Ovary (tissue), 9 donors: ENCODE measurements around the gene ST6GAL1. TPM values are rescaled to one million over a fixed set of nuclear protein-coding genes. Genes with fewer than 3 reads are reported as not detected.

Experiments
- DNase-seq, 5 donors: peaks; one replicate each; pipeline ENCODE4 v3.0.0-alpha.2; 2019 to 2020
- H3K27ac ChIP-seq, 2 donors: fragments of 200-600 bp; one replicate each; pipeline versions ENCODE4 v1.5.1 to v1.8.0; 2019 to 2022
- H3K27me3 ChIP-seq: fragments of 200-600 bp; one replicate; pipeline ENCODE4 v1.8.0; 2022
- H3K36me3 ChIP-seq: fragments of 200-600 bp; sonication (generic); one replicate; pipeline ENCODE4 v1.5.1; 2019
- H3K4me1 ChIP-seq: one replicate; pipeline ENCODE4 v1.8.1; 2013; ENCODE audit warnings: mild to moderate bottlenecking, moderate library complexity; ENCODE audit not compliant: insufficient read depth
- H3K4me3 ChIP-seq: fragments of 200-600 bp; sonication (generic); one replicate; pipeline ENCODE4 v1.5.1; 2017
- H3K9me3 ChIP-seq, 2 donors: fragments of 200-600 bp in 1 of 2; sonication (generic) in 1 of 2; one replicate each; pipeline versions ENCODE4 v1.5.1 to v1.8.1; 2013 to 2019; ENCODE audit warnings: mild to moderate bottlenecking in 1 of 2, moderate library complexity in 1 of 2
- CTCF ChIP-seq, 3 donors: fragments of 450-650 bp in 2 of 3; fragments of 200-600 bp in 1 of 3; IDR thresholded peaks; one replicate each; pipeline versions ENCODE4 v1.5.1 to v1.8.0; 2016 to 2022; ENCODE audit warnings: antibody characterized with exemption in 3 of 3, mild to moderate bottlenecking in 1 of 3
- EP300 ChIP-seq: sonication (generic); formaldehyde crosslinking; IDR thresholded peaks from one replicate; pipeline ENCODE4 v1.6.1; 2017; ENCODE audit warnings: antibody characterized with exemption
- POLR2A ChIP-seq: fragments of 450-650 bp; IDR thresholded peaks from one replicate; pipeline ENCODE4 v1.6.1; 2017; ENCODE audit warnings: antibody characterized with exemption, mild to moderate bottlenecking, moderate library complexity
- WGBS, 3 donors: extraction: QIAGEN DNeasy Blood & Tissue Kit in 1 of 3; methylation state at CpG; one replicate each; pipeline versions ENCODE4 v1.1.5 to v1.1.7; 2013 to 2017; 5-methylcytosine and 5-hydroxymethylcytosine counted together
- intact Hi-C, 4 donors: fragments of 100-400 bp; cut with DNase I; formaldehyde crosslinking; loops; one replicate each; pipeline versions ENCODE4 v1.11.0 to v1.15.1; 2022 to 2023
- polyA plus RNA-seq, 2 donors: library from polyadenylated mRNA; stranded (reverse); fragments of 200-250 nt in 1 of 2; fragments of 350-450 nt in 1 of 2; fragmentation: Illumina TruSeq in 1 of 2; extraction: RNeasy Lipid Tissue Mini Kit (QIAGEN cat#74804) in 1 of 2; gene quantifications; one replicate each; pipeline ENCODE4 v1.2.3, GENCODE V29; 2013 to 2014
- total RNA-seq, 7 donors: library from RNA; depleted of rRNA in 2 of 7; stranded (reverse); fragments of >200 nt in 2 of 7; fragmentation: NEBNext Ultra II Directional in 3 of 7; extraction: Animal tissue kit (Norgen Biotek cat#: 25700) in 3 of 7; gene quantifications; one replicate each; pipeline versions ENCODE4 v1.1.0 to v1.2.4, GENCODE V29; 2016 to 2023
- donor health status: DM: no; HTN: no; CAD: no; lungs with moderate emphysema.
- donor health status: DM: no; HTN: no; CAD: no.
- donor health status: Bipolar disorder and iron deficiency.
- donor health status: DM: yes; HTN: yes; CAD: no.
- donor health status: DM: no; HTN: no; CAD: no.
- donor health status: DM: yes; HTN: yes; CAD: no.

ST6GAL1 gene
- total and polyA plus RNA-seq, 9 donors, result 10.6 to 55.2 (median 28.1) TPM

GRCh38 chr3:187125319-187126031 is 195.1 kb downstream of the ST6GAL1 start:
- H3K9me3 ChIP-seq, result no peaks in the 10 kb centered on the region
- H3K27ac ChIP-seq, result no peak overlapping the region
- DNase-seq, result no peak
- intact Hi-C loops, result no loop called here
- TF ChIP-seq CTCF (IDR thresholded peaks at IDR 0.05) (no peak), POLR2A (no peak), EP300 (no peak)
- no peaks in the 10 kb centered on the region for H3K4me1 ChIP-seq
- H3K36me3 ChIP-seq, result no peaks in the 10 kb centered on the region
- no peaks in the 10 kb centered on the region for H3K27me3 ChIP-seq
- H3K4me3 ChIP-seq, result no peak overlapping the region
- 62 to 64% (median 63%) methylated on average over 6 of the region's 6 CpGs for WGBS, 3 donors

Other genes with a start within 250 kb of the ST6GAL1 start
- under 1 TPM in 3 of 7 donors, not detected in 4; 0.23 to 0.52 (median 0.48) TPM for gene KNG1, start 213.2 kb upstream of the ST6GAL1 start, total RNA-seq
- not detected for gene KNG1, start 213.2 kb upstream of the ST6GAL1 start, polyA plus RNA-seq
- gene EIF4A2, start 146.9 kb upstream of the ST6GAL1 start, total RNA-seq, result 100 to 1,000 TPM; 347 to 961 (median 629) TPM
- 100 to 1,000 TPM; 774 to 842 TPM for gene EIF4A2, start 146.9 kb upstream of the ST6GAL1 start, polyA plus RNA-seq
- 10 to 100 TPM; 11.9 to 17.8 (median 13.8) TPM for gene RFC4, start 124.0 kb upstream of the ST6GAL1 start, total RNA-seq
- gene RFC4, start 124.0 kb upstream of the ST6GAL1 start, polyA plus RNA-seq, result 10 to 100 TPM; 12.3 to 18.6 TPM
- gene ADIPOQ, start 87.8 kb upstream of the ST6GAL1 start, total RNA-seq, result 1 to 10 TPM in 1 of 7 donors, not detected in 6; 1.1 TPM
- 1 to 10 TPM in 1 of 2 donors, not detected in 1; 6.0 TPM for gene ADIPOQ, start 87.8 kb upstream of the ST6GAL1 start, polyA plus RNA-seq
- gene RPL39L, start 209.0 kb downstream of the ST6GAL1 start, total RNA-seq, result 1 to 10 TPM in 6 of 7 donors, under 1 TPM in 1; 0.99 to 7.5 (median 4.0) TPM
- 1 to 10 TPM; 6.9 to 8.5 TPM for gene RPL39L, start 209.0 kb downstream of the ST6GAL1 start, polyA plus RNA-seq